ENCODE measurements around the gene KCNMB2.

- no peak for TF ChIP-seq CTCF (IDR thresholded peaks at IDR 0.05)
- TF ChIP-seq EP300 (IDR thresholded peaks at IDR 0.05; ENCODE audit: low read depth), result no peak
Observed at GRCh38 chr3:178810181-178810580, 273.9 kb downstream of the KCNMB2 start.

Measured in transverse colon (tissue), 3 donors.